GM19467 (cell line): Measurements from ENCODE around the gene CUL5.
"Not testable (repeated sequence)": the region's sequence is repeated elsewhere in the genome, so short reads cannot be mapped to it uniquely, and the experiment has no call there.

Experiments used
- ATAC-seq: cut with Tn5 transposase; IDR thresholded peaks from one replicate; pipeline ENCODE4 v1.9.1; 2021; ENCODE audit warnings: mild to moderate bottlenecking, moderate library complexity; ENCODE audit not compliant: unreplicated experiment

Gene CUL5

GRCh38 chr11:108111126-108111525, 102.4 kb downstream of the CUL5 start:
- ATAC-seq: no peak

GRCh38 chr11:108112057-108112456, 103.4 kb downstream of the CUL5 start:
- no peak for ATAC-seq

GRCh38 chr11:108115500-108116140, 106.9 kb downstream of the CUL5 start:
- no peak for ATAC-seq

- ATAC-seq: no peak
Measured at GRCh38 chr11:108117746-108118371, 109.2 kb downstream of the CUL5 start.

GRCh38 chr11:108120936-108121273, 112.2 kb downstream of the CUL5 start:
- ATAC-seq: not testable (repeated sequence)

- ATAC-seq: peak; percentile 98
Measured at GRCh38 chr11:108121274-108122155, 112.8 kb downstream of the CUL5 start, which contains the start of gene ACAT1. Gene ACAT1 (plus strand): TSS chr11:108121567. CDS start chr11:108121607, 40 bp downstream.

GRCh38 chr11:108122166-108122628, 113.5 kb downstream of the CUL5 start:
- no peak for ATAC-seq

GRCh38 chr11:108125096-108125495, 116.4 kb downstream of the CUL5 start:
- ATAC-seq: no peak

- no peak for ATAC-seq
Measured at GRCh38 chr11:108128772-108129171, 120.1 kb downstream of the CUL5 start.

- no peak for ATAC-seq
Measured at GRCh38 chr11:108131993-108132392, 123.3 kb downstream of the CUL5 start.

- not testable (repeated sequence) for ATAC-seq
Measured at GRCh38 chr11:108132993-108133538, 124.4 kb downstream of the CUL5 start.

GRCh38 chr11:108135845-108136544, 127.3 kb downstream of the CUL5 start:
- ATAC-seq: no peak

GRCh38 chr11:108137212-108137611, 128.5 kb downstream of the CUL5 start:
- no peak for ATAC-seq

GRCh38 chr11:108142304-108142703, 133.6 kb downstream of the CUL5 start:
- ATAC-seq: no peak

GRCh38 chr11:108144615-108145014, 135.9 kb downstream of the CUL5 start:
- no peak for ATAC-seq

- no peak for ATAC-seq
Measured at GRCh38 chr11:108147150-108147549, 138.5 kb downstream of the CUL5 start.

- no peak for ATAC-seq
Measured at GRCh38 chr11:108148556-108148955, 139.9 kb downstream of the CUL5 start.

GRCh38 chr11:108154591-108154990, 145.9 kb downstream of the CUL5 start:
- no peak for ATAC-seq
